ENCODE data around the gene RREB1. TPM values are rescaled to one million over a fixed set of nuclear protein-coding genes. Genes with fewer than 3 reads are reported as not detected.

Gene RREB1
- total RNA-seq, 1 donor from 2014 or later, result 41.8 TPM

DNA sequence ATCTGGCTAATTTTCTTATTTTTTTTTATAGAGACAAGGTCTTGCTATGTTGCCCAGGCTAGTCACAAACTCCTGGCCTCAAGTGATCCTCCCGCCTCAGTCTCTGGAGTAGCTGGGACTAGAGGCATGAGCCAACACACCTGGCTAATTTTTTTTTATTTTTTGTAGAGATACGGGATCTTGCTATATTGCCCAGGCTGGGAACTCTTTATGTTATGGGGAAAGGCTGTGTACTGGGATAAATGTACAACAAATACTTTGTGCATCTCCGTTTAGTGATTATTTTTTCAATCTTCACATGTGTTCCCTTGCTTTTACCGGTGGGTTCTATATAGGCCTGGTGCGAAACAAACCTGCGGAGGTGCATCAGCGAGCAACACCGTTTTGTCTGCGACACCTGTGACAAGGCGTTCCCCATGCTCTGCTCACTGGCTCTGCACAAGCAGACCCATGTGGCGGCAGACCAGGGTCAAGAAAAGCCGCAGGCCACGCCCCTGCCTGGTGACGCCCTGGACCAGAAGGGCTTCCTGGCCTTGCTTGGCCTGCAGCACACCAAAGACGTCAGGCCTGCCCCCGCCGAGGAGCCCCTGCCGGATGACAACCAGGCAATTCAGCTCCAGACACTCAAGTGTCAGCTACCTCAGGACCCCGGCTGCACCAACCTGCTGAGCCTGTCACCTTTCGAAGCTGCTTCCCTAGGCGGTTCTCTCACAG is 121.1 kb downstream of the RREB1 start:
- TF ChIP-seq CTCF (IDR thresholded peaks at IDR 0.05; ENCODE audit: insufficient read depth, low read depth, low read length) (no peak), EZH2 (IDR thresholded peaks at IDR 0.05; ENCODE audit: insufficient read depth, low read length) (no peak)
- H3K27me3 ChIP-seq (ENCODE audit: insufficient read depth, low read length), result no peaks in the 10 kb centered on the region
- peaks cover 37% of the 10 kb centered on the region for H4K20me1 ChIP-seq (ENCODE audit: insufficient read depth, low read length)
- no peaks in the 10 kb centered on the region for H3K9me3 ChIP-seq (ENCODE audit: insufficient read depth, low read depth, low read length)
- H3K4me2 ChIP-seq (ENCODE audit: low read length), result no peak overlapping the region
- H3K79me2 ChIP-seq (ENCODE audit: insufficient read depth, low read length), result peaks cover 10% of the 10 kb centered on the region
- no peaks in the 10 kb centered on the region for H3K9me3 Mint-ChIP-seq (ENCODE audit: unreplicated experiment)
- H3K4me3 ChIP-seq (ENCODE audit: insufficient read depth, low read depth, low read length), result no peak overlapping the region
- H2AFZ ChIP-seq (ENCODE audit: low read depth, low read length), result no peak overlapping the region
- H3K4me1 Mint-ChIP-seq (ENCODE audit: low read depth, unreplicated experiment), result no peaks in the 10 kb centered on the region
- H3K27ac Mint-ChIP-seq (ENCODE audit: unreplicated experiment), result no peak overlapping the region
- H3K9ac ChIP-seq (ENCODE audit: low read length), result no peak overlapping the region
- H3K4me1 ChIP-seq (ENCODE audit: insufficient read depth, low read length), result no peaks in the 10 kb centered on the region
- H3K36me3 ChIP-seq (ENCODE audit: insufficient read depth, low read length), result peaks cover 34% of the 10 kb centered on the region
- no peaks in the 10 kb centered on the region for H3K27me3 Mint-ChIP-seq (ENCODE audit: low read depth, unreplicated experiment)
- FAIRE-seq (no peak), DNase-seq (ENCODE audit: low read depth) (no peak)
- peaks cover 21% of the 10 kb centered on the region for H3K36me3 Mint-ChIP-seq (ENCODE audit: low read depth, unreplicated experiment)
- H3K4me3 Mint-ChIP-seq (ENCODE audit: unreplicated experiment), result no peak overlapping the region
- no peak overlapping the region for H3K27ac ChIP-seq (ENCODE audit: low read depth, low read length)

DNA sequence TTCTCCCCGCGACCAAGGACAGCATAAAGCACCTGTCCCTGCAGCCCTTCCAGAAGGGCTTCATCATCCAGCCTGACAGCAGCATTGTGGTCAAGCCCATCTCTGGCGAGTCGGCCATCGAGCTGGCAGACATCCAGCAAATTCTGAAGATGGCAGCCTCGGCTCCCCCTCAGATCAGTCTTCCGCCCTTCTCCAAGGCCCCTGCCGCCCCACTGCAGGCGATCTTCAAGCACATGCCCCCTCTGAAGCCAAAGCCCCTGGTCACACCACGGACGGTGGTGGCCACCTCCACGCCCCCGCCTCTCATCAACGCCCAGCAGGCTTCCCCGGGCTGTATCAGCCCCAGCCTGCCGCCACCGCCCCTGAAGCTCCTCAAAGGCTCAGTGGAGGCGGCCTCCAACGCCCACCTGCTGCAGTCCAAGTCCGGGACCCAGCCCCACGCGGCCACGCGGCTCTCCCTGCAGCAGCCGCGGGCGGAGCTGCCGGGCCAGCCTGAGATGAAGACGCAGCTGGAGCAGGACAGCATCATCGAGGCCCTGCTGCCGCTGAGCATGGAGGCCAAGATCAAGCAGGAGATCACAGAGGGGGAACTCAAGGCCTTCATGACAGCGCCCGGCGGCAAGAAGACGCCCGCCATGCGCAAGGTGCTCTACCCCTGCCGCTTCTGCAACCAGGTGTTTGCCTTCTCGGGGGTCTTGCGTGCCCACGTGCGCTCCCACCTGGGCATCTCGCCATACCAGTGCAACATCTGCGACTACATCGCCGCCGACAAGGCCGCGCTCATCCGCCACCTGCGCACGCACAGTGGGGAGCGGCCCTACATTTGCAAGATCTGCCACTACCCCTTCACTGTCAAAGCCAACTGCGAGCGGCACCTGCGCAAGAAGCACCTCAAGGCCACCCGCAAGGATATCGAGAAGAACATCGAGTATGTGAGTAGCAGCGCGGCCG is 121.9 kb downstream of the RREB1 start:
- no peak overlapping the region for H3K27ac ChIP-seq (ENCODE audit: low read depth, low read length)
- peaks cover 23% of the 10 kb centered on the region for H3K36me3 Mint-ChIP-seq (ENCODE audit: low read depth, unreplicated experiment)
- TF ChIP-seq CTCF (IDR thresholded peaks at IDR 0.05; ENCODE audit: insufficient read depth, low read depth, low read length) (no peak), EZH2 (IDR thresholded peaks at IDR 0.05; ENCODE audit: insufficient read depth, low read length) (no peak)
- H3K4me2 ChIP-seq (ENCODE audit: low read length), result no peak overlapping the region
- H3K9me3 Mint-ChIP-seq (ENCODE audit: unreplicated experiment), result no peaks in the 10 kb centered on the region
- H3K4me3 Mint-ChIP-seq (ENCODE audit: unreplicated experiment), result no peak overlapping the region
- no peaks in the 10 kb centered on the region for H3K9me3 ChIP-seq (ENCODE audit: insufficient read depth, low read depth, low read length)
- H3K36me3 ChIP-seq (ENCODE audit: insufficient read depth, low read length), result peaks cover 29% of the 10 kb centered on the region
- H3K79me2 ChIP-seq (ENCODE audit: insufficient read depth, low read length), result peaks cover 15% of the 10 kb centered on the region
- no peak overlapping the region for H3K27ac Mint-ChIP-seq (ENCODE audit: unreplicated experiment)
- H3K27me3 Mint-ChIP-seq (ENCODE audit: low read depth, unreplicated experiment), result no peaks in the 10 kb centered on the region
- H3K4me1 Mint-ChIP-seq (ENCODE audit: low read depth, unreplicated experiment), result peaks cover 2% of the 10 kb centered on the region
- FAIRE-seq (no peak), DNase-seq (ENCODE audit: low read depth) (no peak)
- H3K4me3 ChIP-seq (ENCODE audit: insufficient read depth, low read depth, low read length), result no peak overlapping the region
- H3K4me1 ChIP-seq (ENCODE audit: insufficient read depth, low read length), result no peaks in the 10 kb centered on the region
- no peaks in the 10 kb centered on the region for H3K27me3 ChIP-seq (ENCODE audit: insufficient read depth, low read length)
- no peak overlapping the region for H2AFZ ChIP-seq (ENCODE audit: low read depth, low read length)
- peaks cover 41% of the 10 kb centered on the region for H4K20me1 ChIP-seq (ENCODE audit: insufficient read depth, low read length)
- no peak overlapping the region for H3K9ac ChIP-seq (ENCODE audit: low read length)
